Astrocyte (in vitro differentiated cells and primary cell): ENCODE data around the gene POU2AF1. TPM values are rescaled to one million over a fixed set of nuclear protein-coding genes. Genes with fewer than 3 reads are reported as not detected.
A peak's percentile ranks its signal among the peaks of the same experiment; 100 is the strongest.

Experiments
- DNase-seq: peaks from one replicate; pipeline ENCODE4 v3.0.0-alpha.2; 2010; ENCODE audit warnings: low read depth
- FAIRE-seq: peaks from 2 replicates; lab custom pipeline; 2011; peaks lifted over from hg19 to GRCh38; lab: Jason Lieb, UNC
- H2AFZ ChIP-seq: 2 replicates; pipeline ENCODE4 v1.6.0; 2012; ENCODE audit warnings: low read depth, low read length, inconsistent platforms
- H3K27ac ChIP-seq: 2 replicates; pipeline ENCODE4 v1.5.1; 2011; ENCODE audit warnings: low read depth, low read length, inconsistent platforms
- H3K27me3 ChIP-seq: 2 replicates; pipeline ENCODE4 v1.6.0; 2011; ENCODE audit warnings: low read length, inconsistent platforms; ENCODE audit not compliant: insufficient read depth
- H3K36me3 ChIP-seq: 2 replicates; pipeline ENCODE4 v1.5.1; 2011; ENCODE audit warnings: low read length, inconsistent platforms; ENCODE audit not compliant: insufficient read depth
- H3K4me1 ChIP-seq: 2 replicates; pipeline ENCODE4 v1.5.1; 2011; ENCODE audit warnings: low read length, inconsistent platforms; ENCODE audit not compliant: insufficient read depth
- H3K4me2 ChIP-seq: 2 replicates; pipeline ENCODE4 v1.6.0; 2012; ENCODE audit warnings: low read length, inconsistent platforms
- H3K4me3 ChIP-seq: 2 replicates; pipeline ENCODE4 v1.5.1; 2011; ENCODE audit warnings: low read depth, mild to moderate bottlenecking, low read length, inconsistent platforms; ENCODE audit not compliant: insufficient read depth
- H3K79me2 ChIP-seq: 2 replicates; pipeline ENCODE4 v1.6.0; 2012; ENCODE audit warnings: mild to moderate bottlenecking, low read length, inconsistent platforms; ENCODE audit not compliant: insufficient read depth
- H3K9ac ChIP-seq: 2 replicates; pipeline ENCODE4 v1.6.0; 2012; ENCODE audit warnings: mild to moderate bottlenecking, low read length, inconsistent platforms
- H3K9me3 ChIP-seq: 2 replicates; pipeline ENCODE4 v1.5.1; 2012; ENCODE audit warnings: low read depth, mild to moderate bottlenecking, low read length, inconsistent platforms; ENCODE audit not compliant: insufficient read depth
- H4K20me1 ChIP-seq: 2 replicates; pipeline ENCODE4 v1.6.0; 2012; ENCODE audit warnings: low read length, inconsistent platforms; ENCODE audit not compliant: insufficient read depth
- H3K27ac Mint-ChIP-seq: one replicate; pipeline ENCODE4 v1.8.0; 2021; ENCODE audit warnings: mild to moderate bottlenecking, mixed read lengths; ENCODE audit not compliant: unreplicated experiment
- H3K27me3 Mint-ChIP-seq: one replicate; pipeline ENCODE4 v1.8.0; 2021; ENCODE audit warnings: low read depth, mixed read lengths; ENCODE audit not compliant: unreplicated experiment
- H3K36me3 Mint-ChIP-seq: one replicate; pipeline ENCODE4 v1.8.0; 2021; ENCODE audit warnings: low read depth, mixed read lengths; ENCODE audit not compliant: unreplicated experiment
- H3K4me1 Mint-ChIP-seq: one replicate; pipeline ENCODE4 v1.8.0; 2021; ENCODE audit warnings: low read depth, mixed read lengths; ENCODE audit not compliant: unreplicated experiment
- H3K4me3 Mint-ChIP-seq: one replicate; pipeline ENCODE4 v1.8.0; 2021; ENCODE audit warnings: mild to moderate bottlenecking, moderate library complexity, mixed read lengths; ENCODE audit not compliant: unreplicated experiment
- H3K9me3 Mint-ChIP-seq: one replicate; pipeline ENCODE4 v1.8.0; 2021; ENCODE audit warnings: mild to moderate bottlenecking, mixed read lengths; ENCODE audit not compliant: unreplicated experiment
- EZH2 ChIP-seq: IDR thresholded peaks from 2 replicates; pipeline ENCODE4 v1.6.1; 2012; ENCODE audit warnings: mild to moderate bottlenecking, low read length, inconsistent platforms; ENCODE audit not compliant: insufficient read depth
- total RNA-seq: library from RNA; stranded (reverse); gene quantifications from 2 replicates; pipeline ENCODE4 v1.2.1, GENCODE V29; 2021
- TF ChIP-seq, protein P1 (sequence below): IDR thresholded peaks from 2 replicates; pipeline ENCODE4 v1.5.1; 2011; ENCODE audit warnings: low read depth, mild to moderate bottlenecking, inconsistent platforms, low read length, moderate library complexity; ENCODE audit not compliant: insufficient read depth

Gene POU2AF1
- total RNA-seq, 1 donor from 2014 or later = not detected

DNA sequence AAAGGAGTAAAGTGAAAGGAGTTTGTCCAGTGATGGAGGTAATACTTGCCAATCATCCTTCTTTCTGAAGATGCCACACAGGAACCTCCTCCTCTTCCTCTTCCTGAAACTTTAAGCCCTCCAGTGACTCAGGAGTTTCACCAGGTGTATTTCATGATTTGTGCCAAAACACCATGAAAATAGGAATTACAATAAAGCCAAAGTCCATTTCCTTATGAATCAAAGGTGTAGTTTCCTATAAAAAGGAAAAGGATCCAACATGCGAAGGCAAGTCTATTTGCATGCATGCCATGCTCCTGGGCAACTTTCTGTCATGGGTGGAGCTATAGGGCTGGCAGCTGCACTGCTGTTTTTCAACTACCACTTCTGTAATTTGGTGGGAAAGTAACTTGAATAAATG, 9.8 kb upstream of the POU2AF1 start:
- H3K9ac ChIP-seq = no peak overlapping the region
- no peaks in the 10 kb centered on the region for H3K79me2 ChIP-seq
- no peak for DNase-seq
- no peaks in the 10 kb centered on the region for H3K9me3 ChIP-seq
- no peak for FAIRE-seq
- Mint-ChIP-seq H3K9me3 (no peaks in the 10 kb centered on the region), H3K4me1 (peaks cover 5% of the 10 kb centered on the region), H3K36me3 (no peaks in the 10 kb centered on the region), H3K4me3 (no peak overlapping the region), H3K27me3 (peaks cover 21% of the 10 kb centered on the region), H3K27ac (no peak overlapping the region)
- no peaks in the 10 kb centered on the region for H4K20me1 ChIP-seq
- no peak overlapping the region for H3K4me3 ChIP-seq
- no peaks in the 10 kb centered on the region for H3K4me1 ChIP-seq
- no peak overlapping the region for H3K4me2 ChIP-seq
- TF ChIP-seq, protein P1, sequence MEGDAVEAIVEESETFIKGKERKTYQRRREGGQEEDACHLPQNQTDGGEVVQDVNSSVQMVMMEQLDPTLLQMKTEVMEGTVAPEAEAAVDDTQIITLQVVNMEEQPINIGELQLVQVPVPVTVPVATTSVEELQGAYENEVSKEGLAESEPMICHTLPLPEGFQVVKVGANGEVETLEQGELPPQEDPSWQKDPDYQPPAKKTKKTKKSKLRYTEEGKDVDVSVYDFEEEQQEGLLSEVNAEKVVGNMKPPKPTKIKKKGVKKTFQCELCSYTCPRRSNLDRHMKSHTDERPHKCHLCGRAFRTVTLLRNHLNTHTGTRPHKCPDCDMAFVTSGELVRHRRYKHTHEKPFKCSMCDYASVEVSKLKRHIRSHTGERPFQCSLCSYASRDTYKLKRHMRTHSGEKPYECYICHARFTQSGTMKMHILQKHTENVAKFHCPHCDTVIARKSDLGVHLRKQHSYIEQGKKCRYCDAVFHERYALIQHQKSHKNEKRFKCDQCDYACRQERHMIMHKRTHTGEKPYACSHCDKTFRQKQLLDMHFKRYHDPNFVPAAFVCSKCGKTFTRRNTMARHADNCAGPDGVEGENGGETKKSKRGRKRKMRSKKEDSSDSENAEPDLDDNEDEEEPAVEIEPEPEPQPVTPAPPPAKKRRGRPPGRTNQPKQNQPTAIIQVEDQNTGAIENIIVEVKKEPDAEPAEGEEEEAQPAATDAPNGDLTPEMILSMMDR = no peak
- TF ChIP-seq EZH2 = no peak
- H2AFZ ChIP-seq = no peak overlapping the region
- H3K27ac ChIP-seq = no peak overlapping the region
- no peaks in the 10 kb centered on the region for H3K36me3 ChIP-seq
- H3K27me3 ChIP-seq = no peaks in the 10 kb centered on the region

DNA sequence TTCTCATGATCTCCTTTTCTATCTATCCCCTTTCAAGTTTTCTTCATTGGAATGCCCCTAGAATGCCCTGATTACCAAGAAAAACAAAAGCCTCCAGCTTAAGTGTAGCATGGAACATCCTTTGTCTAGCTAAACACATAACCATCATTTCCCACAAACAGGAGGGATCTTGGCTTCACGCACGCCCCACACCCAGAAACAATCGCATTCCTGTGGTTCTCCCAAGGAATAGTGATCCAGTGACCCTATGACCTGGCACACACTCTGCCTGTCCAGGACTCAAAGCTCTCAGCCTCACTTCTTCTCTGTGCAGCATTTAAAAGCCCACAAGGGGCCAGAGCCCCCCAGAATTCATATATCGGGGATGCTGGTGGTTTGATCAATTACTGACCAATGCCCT, 9.3 kb upstream of the POU2AF1 start:
- H3K9me3 Mint-ChIP-seq = no peaks in the 10 kb centered on the region
- H3K4me3 ChIP-seq = no peak overlapping the region
- H3K4me1 ChIP-seq = no peaks in the 10 kb centered on the region
- DNase-seq (peak; percentile 10), FAIRE-seq (no peak)
- H3K4me1 Mint-ChIP-seq = peaks cover 5% of the 10 kb centered on the region
- H3K27ac ChIP-seq = no peak overlapping the region
- H3K27me3 Mint-ChIP-seq = peaks cover 16% of the 10 kb centered on the region
- no peak overlapping the region for H3K4me2 ChIP-seq
- H3K36me3 ChIP-seq = no peaks in the 10 kb centered on the region
- H2AFZ ChIP-seq = no peak overlapping the region
- H3K9me3 ChIP-seq = no peaks in the 10 kb centered on the region
- H3K27ac Mint-ChIP-seq = no peak overlapping the region
- no peaks in the 10 kb centered on the region for H4K20me1 ChIP-seq
- H3K27me3 ChIP-seq = no peaks in the 10 kb centered on the region
- H3K4me3 Mint-ChIP-seq = no peak overlapping the region
- H3K79me2 ChIP-seq = no peaks in the 10 kb centered on the region
- no peak overlapping the region for H3K9ac ChIP-seq
- TF ChIP-seq, protein P1 = no peak
- no peak for TF ChIP-seq EZH2
- H3K36me3 Mint-ChIP-seq = no peaks in the 10 kb centered on the region

DNA sequence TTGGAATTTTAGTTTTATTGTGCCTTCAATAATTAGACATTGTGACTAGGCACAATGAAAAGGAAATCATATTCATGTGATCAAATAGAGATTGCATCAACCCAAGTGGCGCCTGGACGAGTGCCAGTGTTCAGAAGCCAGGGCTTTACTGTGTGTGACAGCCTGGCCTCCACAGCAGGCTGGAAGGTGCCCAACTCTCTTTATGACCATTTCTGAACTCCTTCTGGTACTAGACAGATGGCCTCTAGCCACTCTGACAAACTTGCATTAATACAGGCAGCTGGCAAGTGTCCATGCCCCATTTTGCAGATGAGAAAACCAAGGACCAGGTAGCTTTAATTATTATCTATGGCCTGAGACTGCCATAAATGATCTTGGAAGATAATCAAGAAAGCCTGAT, 8.3 kb upstream of the POU2AF1 start:
- H3K4me1 ChIP-seq = no peaks in the 10 kb centered on the region
- H4K20me1 ChIP-seq = no peaks in the 10 kb centered on the region
- no peak overlapping the region for H3K27ac ChIP-seq
- FAIRE-seq = no peak
- H3K4me2 ChIP-seq = no peak overlapping the region
- DNase-seq = no peak
- Mint-ChIP-seq H3K4me3 (no peak overlapping the region), H3K27ac (no peak overlapping the region), H3K9me3 (no peaks in the 10 kb centered on the region), H3K27me3 (peaks cover 8% of the 10 kb centered on the region), H3K36me3 (no peaks in the 10 kb centered on the region), H3K4me1 (peaks cover 5% of the 10 kb centered on the region)
- no peak overlapping the region for H3K9ac ChIP-seq
- peaks cover 2% of the 10 kb centered on the region for H3K27me3 ChIP-seq
- no peaks in the 10 kb centered on the region for H3K36me3 ChIP-seq
- TF ChIP-seq, protein P1 = no peak
- TF ChIP-seq EZH2 = no peak
- no peak overlapping the region for H2AFZ ChIP-seq
- H3K79me2 ChIP-seq = no peaks in the 10 kb centered on the region
- no peaks in the 10 kb centered on the region for H3K9me3 ChIP-seq
- H3K4me3 ChIP-seq = no peak overlapping the region
